HUES64 (cell line): ENCODE data around the gene CALM1.

Source experiments
- H3K27ac ChIP-seq: 2 replicates; pipeline ENCODE4 v1.7.0; 2013; ENCODE audit warnings: low read depth, low read length, inconsistent platforms
- H3K27me3 ChIP-seq: 2 replicates; pipeline ENCODE4 v1.6.1; 2013; ENCODE audit warnings: mild to moderate bottlenecking, low read length; ENCODE audit not compliant: insufficient read depth
- H3K36me3 ChIP-seq: 2 replicates; pipeline ENCODE4 v1.6.1; 2013; ENCODE audit warnings: mild to moderate bottlenecking, low read length; ENCODE audit not compliant: insufficient read depth
- H3K4me1 ChIP-seq: 2 replicates; pipeline ENCODE4 v1.6.1; 2013; ENCODE audit warnings: mild to moderate bottlenecking, low read length, moderate library complexity; ENCODE audit not compliant: insufficient read depth
- H3K4me3 ChIP-seq: 2 replicates; pipeline ENCODE4 v1.5.1; 2013; ENCODE audit warnings: mild to moderate bottlenecking, low read length, moderate library complexity
- H3K9ac ChIP-seq: 2 replicates; pipeline ENCODE4 v1.6.1; 2013; ENCODE audit warnings: mild to moderate bottlenecking, low read depth, low read length
- H3K9me3 ChIP-seq: 2 replicates; pipeline ENCODE4 v1.6.1; 2013; ENCODE audit warnings: low read depth, low read length; ENCODE audit not compliant: insufficient read depth
- WGBS: fragments of 150-250, 120-280 bp; methylation state at CpG from one replicate; pipeline ENCODE4 v1.1.7; 2013; ENCODE audit warnings: missing lambda C conversion rate; 5-methylcytosine and 5-hydroxymethylcytosine counted together

Gene CALM1

GRCh38 chr14:90444077-90444696 lies 47.4 kb downstream of the CALM1 start:
- Histone ChIP-seq H3K9me3 (peaks cover 9% of the 10 kb centered on the region), H3K27me3 (no peaks in the 10 kb centered on the region), H3K36me3 (no peaks in the 10 kb centered on the region), H3K9ac (no peak overlapping the region), H3K4me1 (peaks cover 24% of the 10 kb centered on the region), H3K4me3 (no peak overlapping the region), H3K27ac (no peak overlapping the region)
- WGBS = 93% methylated on average over 6 of the region's 6 CpGs

GRCh38 chr14:90445011-90445410 lies 48.2 kb downstream of the CALM1 start:
- no peaks in the 10 kb centered on the region for H3K27me3 ChIP-seq
- H3K27ac ChIP-seq = no peak overlapping the region
- 83% methylated on average over 4 of the region's 4 CpGs for WGBS
- H3K4me3 ChIP-seq = no peak overlapping the region
- peaks cover 16% of the 10 kb centered on the region for H3K4me1 ChIP-seq
- H3K9me3 ChIP-seq = peaks cover 9% of the 10 kb centered on the region
- no peaks in the 10 kb centered on the region for H3K36me3 ChIP-seq
- no peak overlapping the region for H3K9ac ChIP-seq

- Histone ChIP-seq H3K9ac (no peak overlapping the region), H3K27ac (no peak overlapping the region), H3K27me3 (no peaks in the 10 kb centered on the region), H3K9me3 (peaks cover 9% of the 10 kb centered on the region), H3K4me1 (peaks cover 7% of the 10 kb centered on the region; the same call in 1 of the 2 replicates), H3K4me3 (no peak overlapping the region), H3K36me3 (no peaks in the 10 kb centered on the region)
- WGBS = 94% methylated on average over 4 of the region's 4 CpGs
Measured at GRCh38 chr14:90446405-90446804, 49.6 kb downstream of the CALM1 start.

- 93% methylated on average over 9 of the region's 9 CpGs for WGBS
- Histone ChIP-seq H3K4me3 (no peak overlapping the region), H3K4me1 (no peaks in the 10 kb centered on the region), H3K9ac (no peak overlapping the region), H3K36me3 (no peaks in the 10 kb centered on the region), H3K9me3 (peaks cover 9% of the 10 kb centered on the region), H3K27ac (no peak overlapping the region), H3K27me3 (no peaks in the 10 kb centered on the region)
Measured at GRCh38 chr14:90447720-90448497, 51.1 kb downstream of the CALM1 start.

GRCh38 chr14:90449411-90449810 lies 52.6 kb downstream of the CALM1 start:
- H3K4me3 ChIP-seq = no peak overlapping the region
- H3K27ac ChIP-seq = no peak overlapping the region
- 92% methylated on average over 4 of the region's 5 CpGs for WGBS
- no peak overlapping the region for H3K9ac ChIP-seq
- peaks cover 9% of the 10 kb centered on the region for H3K9me3 ChIP-seq
- H3K4me1 ChIP-seq = peaks cover 3% of the 10 kb centered on the region; the same call in 1 of the 2 replicates
- H3K27me3 ChIP-seq = no peaks in the 10 kb centered on the region
- H3K36me3 ChIP-seq = no peaks in the 10 kb centered on the region

- peaks cover 6% of the 10 kb centered on the region; the same call in 1 of the 2 replicates for H3K4me1 ChIP-seq
- no peaks in the 10 kb centered on the region for H3K27me3 ChIP-seq
- no peak overlapping the region for H3K9ac ChIP-seq
- no peak overlapping the region for H3K27ac ChIP-seq
- H3K9me3 ChIP-seq = peaks cover 9% of the 10 kb centered on the region
- H3K36me3 ChIP-seq = no peaks in the 10 kb centered on the region
- 95% methylated on average over 6 of the region's 6 CpGs for WGBS
- no peak overlapping the region for H3K4me3 ChIP-seq
Measured at GRCh38 chr14:90450151-90450550, 53.3 kb downstream of the CALM1 start.

GRCh38 chr14:90450667-90451066 lies 53.8 kb downstream of the CALM1 start:
- Histone ChIP-seq H3K27me3 (no peaks in the 10 kb centered on the region), H3K9me3 (peaks cover 5% of the 10 kb centered on the region; the same call in 1 of the 2 replicates), H3K4me1 (peaks cover 6% of the 10 kb centered on the region; the same call in 1 of the 2 replicates), H3K9ac (no peak overlapping the region), H3K36me3 (no peaks in the 10 kb centered on the region), H3K27ac (no peak overlapping the region), H3K4me3 (no peak overlapping the region)
- WGBS = 91% methylated on average over 3 of the region's 3 CpGs

GRCh38 chr14:90451443-90451842 lies 54.6 kb downstream of the CALM1 start:
- peaks cover 6% of the 10 kb centered on the region; the same call in 1 of the 2 replicates for H3K4me1 ChIP-seq
- no peak overlapping the region for H3K9ac ChIP-seq
- WGBS = 96% methylated on average over 13 of the region's 13 CpGs
- peaks cover 5% of the 10 kb centered on the region; the same call in 1 of the 2 replicates for H3K9me3 ChIP-seq
- H3K27me3 ChIP-seq = no peaks in the 10 kb centered on the region
- H3K36me3 ChIP-seq = no peaks in the 10 kb centered on the region
- H3K4me3 ChIP-seq = no peak overlapping the region
- H3K27ac ChIP-seq = no peak overlapping the region

GRCh38 chr14:90451961-90452360 lies 55.1 kb downstream of the CALM1 start:
- Histone ChIP-seq H3K36me3 (no peaks in the 10 kb centered on the region), H3K27ac (no peak overlapping the region), H3K9ac (no peak overlapping the region), H3K4me1 (peaks cover 6% of the 10 kb centered on the region; the same call in 1 of the 2 replicates), H3K27me3 (no peaks in the 10 kb centered on the region), H3K9me3 (peaks cover 5% of the 10 kb centered on the region; the same call in 1 of the 2 replicates), H3K4me3 (no peak overlapping the region)
- WGBS = 94% methylated on average over 4 of the region's 4 CpGs

- H3K4me3 ChIP-seq = no peak overlapping the region
- WGBS = 95% methylated on average over 6 of the region's 6 CpGs
- H3K4me1 ChIP-seq = peaks cover 6% of the 10 kb centered on the region; the same call in 1 of the 2 replicates
- peaks cover 5% of the 10 kb centered on the region; the same call in 1 of the 2 replicates for H3K9me3 ChIP-seq
- no peaks in the 10 kb centered on the region for H3K36me3 ChIP-seq
- H3K27ac ChIP-seq = no peak overlapping the region
- no peaks in the 10 kb centered on the region for H3K27me3 ChIP-seq
- H3K9ac ChIP-seq = no peak overlapping the region
Measured at GRCh38 chr14:90452366-90452765, 55.5 kb downstream of the CALM1 start.

- no peak overlapping the region for H3K4me3 ChIP-seq
- no peaks in the 10 kb centered on the region for H3K27me3 ChIP-seq
- H3K4me1 ChIP-seq = peaks cover 6% of the 10 kb centered on the region; the same call in 1 of the 2 replicates
- no peak overlapping the region for H3K9ac ChIP-seq
- no peak overlapping the region; the same call in 1 of the 2 replicates for H3K27ac ChIP-seq
- WGBS = 95% methylated on average over 18 of the region's 18 CpGs
- no peaks in the 10 kb centered on the region for H3K9me3 ChIP-seq
- no peaks in the 10 kb centered on the region for H3K36me3 ChIP-seq
Measured at GRCh38 chr14:90453401-90453951, 56.6 kb downstream of the CALM1 start.
